ENCODE data around the gene CAPN2. TPM values are rescaled to one million over a fixed set of nuclear protein-coding genes. Genes with fewer than 3 reads are reported as not detected.

The CAPN2 gene
- total and polyA plus RNA-seq, 10 donors, result 20.5 to 106 (median 82.0) TPM

DNA sequence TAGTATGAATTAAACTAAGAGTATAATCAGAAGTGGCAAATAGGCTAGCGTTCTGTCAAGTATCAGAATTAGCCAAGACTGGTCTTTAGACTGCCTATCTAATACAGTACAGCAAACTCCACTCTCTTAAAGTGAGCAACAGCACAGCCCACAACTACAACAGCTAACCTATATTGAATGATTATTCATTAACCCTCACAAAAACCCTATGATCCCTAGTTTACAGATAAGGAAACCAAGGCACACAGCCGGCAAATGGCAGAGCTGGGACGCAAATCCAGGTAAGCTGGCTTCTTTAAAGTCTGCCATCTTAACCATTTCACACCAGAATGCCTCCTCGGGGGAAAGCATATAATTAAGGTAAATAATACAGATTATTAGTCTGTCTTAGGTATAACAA is 81.4 kb downstream of the CAPN2 start:
- H3K36me3 ChIP-seq, result peaks cover 0 to 100% (median 53%) of the 10 kb centered on the region in 6 donors
- WGBS, 5 donors, result 92 to 99% (median 96%) methylated on average over 4 of the region's 4 CpGs
- DNase-seq, result no peak
- H3K27ac ChIP-seq, result no peak overlapping the region
- intact Hi-C loops (cut with DNase I; ENCODE audit: low total_unique reads), result no loop called here
- H3K4me1 ChIP-seq, result no peaks in the 10 kb centered on the region
- H3K4me3 ChIP-seq, result no peak overlapping the region
- no peak for TF ChIP-seq POLR2AphosphoS5 (IDR thresholded peaks at IDR 0.05)
- TF ChIP-seq CTCF (IDR thresholded peaks at IDR 0.05 in 8 of 11, conservative IDR thresholded peaks at IDR 0.05 in 3 of 11), result no peak
- H3K9me3 ChIP-seq, result no peaks in the 10 kb centered on the region
- H3K27me3 ChIP-seq (replicated peaks in 1 of 7), result no peaks in the 10 kb centered on the region

DNA sequence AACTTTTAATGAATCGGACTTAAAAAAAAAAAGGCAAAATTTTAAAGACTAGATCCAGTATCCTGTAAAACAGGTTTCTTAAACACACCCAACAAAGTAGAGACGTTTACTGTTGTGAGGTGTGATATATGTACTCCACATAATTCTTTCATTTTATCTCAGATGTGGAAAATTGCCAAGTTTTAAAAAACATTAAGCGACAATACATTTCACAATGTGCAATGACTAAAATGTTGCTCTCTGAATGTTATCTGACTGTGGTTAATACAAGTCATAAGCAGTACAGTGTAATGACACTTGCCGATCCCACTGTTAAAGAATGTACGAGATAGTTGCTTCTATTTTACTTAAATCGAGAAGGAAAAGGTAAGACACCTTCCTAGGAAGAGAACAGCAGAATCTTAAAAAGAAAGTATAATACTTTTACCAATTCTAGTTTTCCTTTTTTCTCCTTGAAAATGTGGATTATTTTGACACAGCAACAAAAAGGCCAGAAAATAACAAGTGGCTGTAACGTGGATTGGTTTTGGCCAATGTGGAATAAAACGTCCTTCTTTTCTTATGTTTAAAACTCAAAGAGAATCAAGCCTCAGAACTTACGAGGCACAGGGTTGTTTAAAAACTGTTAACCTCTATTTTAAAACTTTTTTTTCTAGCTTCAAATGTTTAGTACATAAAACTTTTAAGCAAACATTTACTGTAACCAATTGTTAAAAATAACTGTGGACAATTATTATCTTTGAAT is 82.0 kb downstream of the CAPN2 start:
- no peak overlapping the region for H3K27ac ChIP-seq
- DNase-seq, result no peak
- 89 to 93% (median 91%) methylated on average over 9 of the region's 9 CpGs for whole genome bisulfite sequencing, 5 donors
- no peak overlapping the region for H3K4me3 ChIP-seq
- H3K36me3 ChIP-seq, result peaks cover 0 to 100% (median 56%) of the 10 kb centered on the region in 6 donors
- TF ChIP-seq CTCF (IDR thresholded peaks at IDR 0.05 in 8 of 11, conservative IDR thresholded peaks at IDR 0.05 in 3 of 11), result no peak
- no peak for TF ChIP-seq POLR2A (IDR thresholded peaks at IDR 0.05)
- H3K27me3 ChIP-seq (replicated peaks in 1 of 7), result no peaks in the 10 kb centered on the region
- H3K9me3 ChIP-seq, result no peaks in the 10 kb centered on the region
- no peaks in the 10 kb centered on the region for H3K4me1 ChIP-seq
- intact Hi-C loops (cut with DNase I; ENCODE audit: low total_unique reads), result no loop called here

DNA sequence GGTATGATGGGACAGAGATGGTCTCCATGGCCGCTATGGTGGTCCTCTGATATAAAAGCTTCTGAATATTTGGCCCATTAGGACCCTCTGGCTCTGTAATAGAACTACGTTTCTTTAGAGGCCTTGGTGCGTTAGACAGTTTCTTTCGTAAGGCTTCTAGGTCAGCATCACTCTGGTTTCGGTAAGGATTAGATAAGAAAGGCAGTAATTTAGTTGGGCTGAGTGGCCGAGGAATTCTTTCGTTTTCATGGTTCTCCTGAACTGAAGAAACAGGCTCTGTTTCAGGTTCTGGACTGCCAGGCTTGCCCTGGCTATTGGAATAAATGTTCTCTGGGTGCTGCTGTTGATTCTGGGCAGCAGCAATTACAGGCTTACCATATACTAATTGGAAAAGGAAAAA is 83.9 kb downstream of the CAPN2 start:
- no peak for TF ChIP-seq CTCF (IDR thresholded peaks at IDR 0.05 in 8 of 11, conservative IDR thresholded peaks at IDR 0.05 in 3 of 11)
- TF ChIP-seq POLR2AphosphoS5 (IDR thresholded peaks at IDR 0.05), result no peak
- TF ChIP-seq POLR2A (IDR thresholded peaks at IDR 0.05), result no peak
- 94 to 99% (median 97%) methylated on average over 7 of the region's 7 CpGs for WGBS, 5 donors
- Histone ChIP-seq H3K4me3 (no peak overlapping the region), H3K27ac (no peak overlapping the region), H3K27me3 (replicated peaks in 1 of 7) (no peaks in the 10 kb centered on the region), H3K4me1 (no peaks in the 10 kb centered on the region), H3K36me3 (peaks cover 0 to 100% (median 70%) of the 10 kb centered on the region in 6 donors), H3K9me3 (no peaks in the 10 kb centered on the region)
- intact Hi-C loops (cut with DNase I; ENCODE audit: low total_unique reads), result no loop called here
- DNase-seq, result no peak

DNA sequence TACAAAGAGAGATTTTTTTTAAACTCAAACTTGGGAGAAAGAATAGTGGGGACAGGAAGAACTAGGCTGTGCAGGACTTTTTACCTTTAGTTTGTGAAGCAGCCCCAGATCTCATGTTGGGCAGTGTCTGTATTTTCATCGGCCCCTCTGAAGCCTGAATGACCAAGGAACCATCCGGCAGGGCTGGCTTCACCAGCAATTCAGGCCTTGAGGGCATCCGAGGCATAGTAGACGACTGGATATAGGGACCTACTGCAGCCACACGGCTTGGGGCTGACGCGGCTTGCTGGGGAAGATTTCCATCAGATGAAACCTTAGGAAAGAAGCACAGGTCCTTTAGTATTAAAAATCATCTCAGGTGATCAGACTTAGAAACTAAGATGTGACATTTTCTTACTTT is 89.7 kb downstream of the CAPN2 start:
- no peaks in the 10 kb centered on the region for H3K27me3 ChIP-seq (replicated peaks in 1 of 7)
- TF ChIP-seq POLR2AphosphoS5 (IDR thresholded peaks at IDR 0.05) (no peak), CTCF (IDR thresholded peaks at IDR 0.05 in 8 of 11, conservative IDR thresholded peaks at IDR 0.05 in 3 of 11) (no peak), POLR2A (IDR thresholded peaks at IDR 0.05) (no peak)
- intact Hi-C loops (cut with DNase I; ENCODE audit: low total_unique reads), result no loop called here
- no peaks in the 10 kb centered on the region for H3K9me3 ChIP-seq
- H3K27ac ChIP-seq, result no peak overlapping the region
- WGBS, 5 donors, result 90 to 99% (median 96%) methylated on average over 7 of the region's 7 CpGs
- H3K36me3 ChIP-seq, result peaks cover 9 to 99% (median 73%) of the 10 kb centered on the region in 6 donors
- no peak for DNase-seq
- H3K4me3 ChIP-seq, result no peak overlapping the region
- H3K4me1 ChIP-seq, result no peaks in the 10 kb centered on the region

All from spleen (tissue), 11 donors.